Tibial artery (tissue), 4 donors: ENCODE measurements around the gene LAMC2.

Experiments used
- DNase-seq, 2 donors: peaks; one replicate each; pipeline ENCODE4 v3.0.0-alpha.2; 2019
- H3K27ac ChIP-seq, 2 donors: fragments of 200-600 bp; sonication (generic) in 1 of 2; 1 replicate in 1 of 2; 2 replicates in 1 of 2; pipeline ENCODE4 v1.5.1; 2018 to 2019; ENCODE audit warnings: mild to moderate bottlenecking in 1 of 2
- H3K27me3 ChIP-seq, 2 donors: fragments of 200-600 bp; sonication (generic) in 1 of 2; one replicate each; pipeline versions ENCODE4 v1.5.1 to v1.6.0; 2016 to 2019
- H3K36me3 ChIP-seq, 3 donors: fragments of 200-600 bp; sonication (generic) in 2 of 3; one replicate each; pipeline ENCODE4 v1.5.1; 2016 to 2019; ENCODE audit warnings: mild to moderate bottlenecking in 2 of 3
- H3K4me1 ChIP-seq, 4 donors: fragments of 200-600 bp; sonication (generic) in 2 of 4; 1 replicate in 3 of 4; 2 replicates in 1 of 4; pipeline ENCODE4 v1.5.1; 2016 to 2019
- H3K4me3 ChIP-seq, 2 donors: fragments of 200-600 bp; sonication (generic) in 1 of 2; 1 replicate in 1 of 2; 2 replicates in 1 of 2; pipeline ENCODE4 v1.5.1; 2018 to 2019; ENCODE audit warnings: mild to moderate bottlenecking in 2 of 2
- H3K9me3 ChIP-seq, 3 donors: fragments of 200-600 bp; sonication (generic) in 1 of 3; one replicate each; pipeline ENCODE4 v1.5.1; 2016 to 2019
- intact Hi-C: fragments of 100-400 bp; cut with DNase I; formaldehyde crosslinking; loops from one replicate; pipeline ENCODE4 v1.15.0; 2023; ENCODE audit warnings: low total_unique reads
- TF ChIP-seq, protein P1 (sequence below), 2 experiments: fragments of 200-600 bp in 1 of 2; fragments of 450-650 bp in 1 of 2; IDR thresholded peaks; one replicate each; pipeline ENCODE4 v1.5.1; 2017 to 2019; ENCODE audit warnings: antibody characterized with exemption in 2 of 2, mild to moderate bottlenecking in 1 of 2, moderate library complexity in 1 of 2

Gene LAMC2

DNA sequence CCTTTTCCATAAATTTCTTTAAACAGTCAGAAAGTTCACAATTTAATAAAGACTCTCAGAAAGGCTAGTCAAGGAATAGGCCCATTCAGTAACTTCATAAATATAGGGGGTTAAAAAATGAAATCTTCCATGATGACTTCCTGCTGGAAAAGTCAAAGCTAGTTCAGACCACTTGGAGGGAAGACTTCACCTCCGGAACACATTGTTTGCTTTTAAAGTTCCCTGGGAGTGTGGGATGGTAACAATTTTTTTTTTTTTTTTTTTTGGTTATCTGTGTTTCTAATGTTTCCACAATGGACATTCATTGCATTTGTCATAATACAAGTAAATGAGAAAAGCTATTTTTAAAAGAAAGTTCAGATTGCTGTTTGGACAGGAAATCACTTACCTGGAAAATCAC is 18.4 kb upstream of the LAMC2 start:
- intact Hi-C loops, result no loop called here
- H3K27me3 ChIP-seq, result no peaks in the 10 kb centered on the region
- no peaks in the 10 kb centered on the region for H3K36me3 ChIP-seq
- no peak overlapping the region for H3K27ac ChIP-seq
- H3K4me1 ChIP-seq, result peaks cover 0 to 6% (median 2%) of the 10 kb centered on the region in 4 donors
- no peaks in the 10 kb centered on the region for H3K9me3 ChIP-seq
- H3K4me3 ChIP-seq, result no peak overlapping the region
- no peak for DNase-seq
- TF ChIP-seq, protein P1, sequence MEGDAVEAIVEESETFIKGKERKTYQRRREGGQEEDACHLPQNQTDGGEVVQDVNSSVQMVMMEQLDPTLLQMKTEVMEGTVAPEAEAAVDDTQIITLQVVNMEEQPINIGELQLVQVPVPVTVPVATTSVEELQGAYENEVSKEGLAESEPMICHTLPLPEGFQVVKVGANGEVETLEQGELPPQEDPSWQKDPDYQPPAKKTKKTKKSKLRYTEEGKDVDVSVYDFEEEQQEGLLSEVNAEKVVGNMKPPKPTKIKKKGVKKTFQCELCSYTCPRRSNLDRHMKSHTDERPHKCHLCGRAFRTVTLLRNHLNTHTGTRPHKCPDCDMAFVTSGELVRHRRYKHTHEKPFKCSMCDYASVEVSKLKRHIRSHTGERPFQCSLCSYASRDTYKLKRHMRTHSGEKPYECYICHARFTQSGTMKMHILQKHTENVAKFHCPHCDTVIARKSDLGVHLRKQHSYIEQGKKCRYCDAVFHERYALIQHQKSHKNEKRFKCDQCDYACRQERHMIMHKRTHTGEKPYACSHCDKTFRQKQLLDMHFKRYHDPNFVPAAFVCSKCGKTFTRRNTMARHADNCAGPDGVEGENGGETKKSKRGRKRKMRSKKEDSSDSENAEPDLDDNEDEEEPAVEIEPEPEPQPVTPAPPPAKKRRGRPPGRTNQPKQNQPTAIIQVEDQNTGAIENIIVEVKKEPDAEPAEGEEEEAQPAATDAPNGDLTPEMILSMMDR (IDR thresholded peaks at IDR 0.05), result no peak

DNA sequence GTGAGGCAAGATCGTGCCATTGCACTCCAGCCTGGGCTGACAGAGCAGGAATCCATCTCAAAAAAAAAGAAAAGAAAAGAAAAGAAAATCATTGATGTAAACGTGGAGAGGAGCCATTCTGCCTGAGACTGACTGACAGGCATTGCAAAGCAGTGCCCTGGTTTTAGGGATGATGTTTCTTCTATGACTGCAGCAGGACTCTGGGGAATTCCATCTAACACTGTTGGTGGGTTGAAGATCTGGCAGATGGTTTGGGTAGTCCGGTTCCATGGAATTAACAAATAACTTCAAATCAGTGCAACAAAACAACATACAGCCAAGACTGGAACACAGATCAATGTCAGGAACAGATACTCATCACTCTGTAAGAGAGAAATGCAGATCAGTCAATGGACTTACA is 17.8 kb upstream of the LAMC2 start:
- TF ChIP-seq, protein P1 (IDR thresholded peaks at IDR 0.05), result no peak
- peaks cover 0 to 6% (median 2%) of the 10 kb centered on the region in 4 donors for H3K4me1 ChIP-seq
- H3K27ac ChIP-seq, result no peak overlapping the region
- H3K27me3 ChIP-seq, result no peaks in the 10 kb centered on the region
- no peak overlapping the region for H3K4me3 ChIP-seq
- H3K9me3 ChIP-seq, result no peaks in the 10 kb centered on the region
- intact Hi-C loops, result no loop called here
- DNase-seq, result no peak
- no peaks in the 10 kb centered on the region for H3K36me3 ChIP-seq

DNA sequence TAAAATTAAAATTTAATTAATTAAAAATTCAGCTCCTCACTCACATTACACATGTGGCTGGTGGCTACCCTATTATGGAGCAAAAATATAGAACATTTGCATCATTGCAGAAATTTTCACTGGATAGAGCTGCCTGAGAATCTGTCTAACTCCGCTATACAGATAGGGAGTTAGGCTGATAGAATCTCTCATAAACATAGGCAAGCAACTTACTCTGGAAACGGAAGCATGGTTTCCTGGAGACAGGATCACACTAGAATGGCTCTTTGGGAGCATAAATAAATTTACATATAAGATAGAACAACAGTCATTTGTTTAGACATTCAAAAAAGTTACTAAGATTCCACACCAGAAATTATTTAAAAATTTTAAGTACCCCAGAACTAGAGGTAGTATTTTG is 12.2 kb upstream of the LAMC2 start:
- Histone ChIP-seq H3K36me3 (no peaks in the 10 kb centered on the region), H3K4me3 (no peak overlapping the region), H3K27me3 (no peaks in the 10 kb centered on the region), H3K4me1 (peaks cover 0 to 10% (median 0%) of the 10 kb centered on the region in 4 donors), H3K27ac (no peak overlapping the region), H3K9me3 (no peaks in the 10 kb centered on the region)
- TF ChIP-seq, protein P1 (IDR thresholded peaks at IDR 0.05), result no peak
- no peak for DNase-seq
- intact Hi-C loops, result no loop called here

DNA sequence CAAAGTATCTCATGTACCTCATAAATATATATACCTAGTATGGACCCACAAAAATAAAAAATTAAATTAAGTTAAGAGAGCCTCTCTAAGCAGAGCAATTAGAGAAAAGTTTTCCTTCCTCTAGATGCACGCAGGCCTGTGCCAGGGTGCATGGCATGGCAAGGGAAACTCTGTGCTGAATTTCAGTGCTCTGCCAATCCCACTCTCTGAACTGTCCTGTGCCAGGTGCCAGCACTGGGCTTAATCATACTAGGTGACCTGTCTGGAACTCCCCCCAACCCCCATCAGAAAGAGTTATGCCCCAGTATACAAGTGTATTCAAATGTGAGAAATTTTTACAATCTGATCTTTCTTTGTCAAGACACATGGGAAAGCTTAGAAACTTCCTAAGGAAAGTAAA is 10.4 kb upstream of the LAMC2 start:
- no peak for DNase-seq
- Histone ChIP-seq H3K27ac (no peak overlapping the region), H3K36me3 (no peaks in the 10 kb centered on the region), H3K4me1 (peaks cover 5 to 28% (median 11%) of the 10 kb centered on the region in 4 donors), H3K27me3 (no peaks in the 10 kb centered on the region), H3K9me3 (no peaks in the 10 kb centered on the region), H3K4me3 (no peak overlapping the region)
- intact Hi-C loops, result no loop called here
- TF ChIP-seq, protein P1 (IDR thresholded peaks at IDR 0.05), result no peak

DNA sequence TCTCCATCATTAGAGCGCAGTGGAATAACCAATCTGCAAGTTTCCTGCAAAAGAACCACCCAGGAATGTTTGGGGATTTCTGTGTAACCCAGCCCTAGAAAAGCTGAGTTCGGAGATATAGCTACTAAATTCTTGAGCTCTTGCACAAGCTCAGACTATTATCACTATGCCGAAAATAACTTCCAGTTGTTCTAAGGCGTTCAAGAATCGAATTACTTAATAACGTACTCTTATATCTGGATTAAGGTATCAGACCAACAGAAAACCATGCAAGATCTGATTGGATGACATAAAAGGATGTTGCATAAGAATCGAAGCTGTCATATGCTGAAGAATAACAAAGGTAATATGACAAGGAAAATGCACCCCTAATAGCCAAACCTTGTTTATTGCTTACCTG is 7.5 kb upstream of the LAMC2 start:
- intact Hi-C loops, result no loop called here

More for the DNA sequence above, 7.5 kb upstream of the LAMC2 start:
- peaks cover 7 to 41% (median 16%) of the 10 kb centered on the region in 4 donors for H3K4me1 ChIP-seq
- H3K4me3 ChIP-seq, result no peak overlapping the region
- H3K27me3 ChIP-seq, result no peaks in the 10 kb centered on the region
- no peaks in the 10 kb centered on the region for H3K9me3 ChIP-seq
- TF ChIP-seq, protein P1 (IDR thresholded peaks at IDR 0.05), result no peak
- DNase-seq, result no peak
- no peaks in the 10 kb centered on the region for H3K36me3 ChIP-seq
- peak overlapping the region; percentile 69 to 75 for H3K27ac ChIP-seq
